D341Med (cell line): ENCODE results near the gene HRH1.
A peak's percentile ranks its signal among the peaks of the same experiment; 100 is the strongest.
"Not testable (repeated sequence)": the region's sequence is repeated elsewhere in the genome, so short reads cannot be mapped to it uniquely, and the experiment has no call there.

Experiments
- DNase-seq: peaks from one replicate; pipeline ENCODE4 v3.0.0; 2012; ENCODE audit warnings: low spot score

Gene HRH1

DNA sequence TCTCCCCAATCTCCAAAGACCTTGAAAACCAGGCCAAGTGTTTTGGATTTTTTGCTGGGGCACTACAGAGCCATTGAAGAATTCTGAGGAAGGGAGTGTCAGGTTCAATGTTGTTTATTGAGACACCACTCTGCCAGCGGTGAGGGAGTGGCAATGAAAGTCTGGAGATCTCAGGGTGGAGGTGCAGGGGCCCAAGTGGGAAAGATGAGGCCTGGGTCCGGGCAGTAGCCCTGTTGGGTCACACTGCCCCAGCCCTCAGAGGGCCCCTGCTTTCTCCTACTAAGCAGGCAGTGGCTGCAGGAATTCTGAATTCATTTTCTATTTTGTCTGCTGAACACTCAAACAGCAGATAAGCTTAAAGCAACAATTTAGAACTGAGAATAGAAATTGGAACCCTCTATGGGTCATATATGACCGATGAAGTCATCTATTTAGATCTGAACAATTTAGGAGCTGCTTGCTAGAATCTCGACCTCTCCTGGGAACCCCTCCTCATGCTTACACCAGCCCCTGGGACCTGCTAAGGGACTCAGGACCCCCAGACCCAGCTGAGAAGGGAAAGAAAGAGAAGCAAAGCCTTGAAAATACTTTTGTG lies 17.9 kb downstream of the HRH1 start:
- no peak for DNase-seq

DNA sequence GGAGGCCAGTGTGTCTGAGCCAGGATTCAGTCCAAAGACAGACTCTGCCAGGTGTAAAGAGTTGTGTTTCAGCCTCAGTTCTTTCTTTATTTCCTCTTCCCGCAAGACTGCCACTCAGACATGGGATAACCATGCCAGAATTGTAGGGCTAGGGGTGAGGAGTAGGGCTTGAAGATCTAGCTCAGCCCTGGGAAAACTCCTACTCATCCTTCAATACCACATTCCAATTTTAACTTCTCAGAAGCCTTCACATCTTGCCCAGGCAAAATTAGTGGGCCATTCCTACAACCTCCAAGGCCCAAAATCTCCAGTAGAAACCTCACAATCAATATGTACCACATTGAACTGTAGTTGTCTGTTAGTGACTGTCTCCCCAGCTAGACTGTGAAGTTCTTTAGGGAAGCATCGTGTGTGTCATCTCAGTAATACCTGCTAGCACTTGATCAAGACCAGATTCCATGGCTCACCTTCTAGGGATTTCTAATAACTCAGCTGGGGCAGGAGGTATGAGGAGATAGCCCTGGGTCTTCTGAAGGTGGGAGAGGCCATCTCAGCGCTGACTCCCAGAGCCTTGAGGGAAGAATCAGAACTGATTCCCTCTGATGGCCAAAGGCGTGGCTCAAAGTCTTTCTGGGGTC lies 19.7 kb downstream of the HRH1 start:
- no peak for DNase-seq

DNA sequence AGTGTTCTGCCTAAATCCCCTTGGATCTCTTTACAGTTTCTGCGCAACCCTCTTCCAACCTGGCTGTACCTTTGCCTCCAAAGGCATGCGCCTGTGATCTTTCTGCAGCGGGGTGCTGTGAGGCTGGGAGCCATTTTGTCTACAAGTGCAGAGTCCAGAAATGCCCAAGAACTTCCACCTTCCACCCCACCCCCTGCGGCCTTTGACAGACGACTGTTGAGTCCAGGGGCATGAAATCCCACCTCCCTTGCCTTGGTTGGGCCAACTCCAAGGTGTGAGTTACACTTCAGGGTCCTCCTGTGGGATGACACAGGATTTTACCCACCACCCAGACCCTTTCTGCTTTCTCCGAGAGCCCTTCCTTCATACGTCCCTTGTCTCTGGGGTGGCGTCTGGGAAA lies 24.1 kb downstream of the HRH1 start:
- no peak for DNase-seq

DNA sequence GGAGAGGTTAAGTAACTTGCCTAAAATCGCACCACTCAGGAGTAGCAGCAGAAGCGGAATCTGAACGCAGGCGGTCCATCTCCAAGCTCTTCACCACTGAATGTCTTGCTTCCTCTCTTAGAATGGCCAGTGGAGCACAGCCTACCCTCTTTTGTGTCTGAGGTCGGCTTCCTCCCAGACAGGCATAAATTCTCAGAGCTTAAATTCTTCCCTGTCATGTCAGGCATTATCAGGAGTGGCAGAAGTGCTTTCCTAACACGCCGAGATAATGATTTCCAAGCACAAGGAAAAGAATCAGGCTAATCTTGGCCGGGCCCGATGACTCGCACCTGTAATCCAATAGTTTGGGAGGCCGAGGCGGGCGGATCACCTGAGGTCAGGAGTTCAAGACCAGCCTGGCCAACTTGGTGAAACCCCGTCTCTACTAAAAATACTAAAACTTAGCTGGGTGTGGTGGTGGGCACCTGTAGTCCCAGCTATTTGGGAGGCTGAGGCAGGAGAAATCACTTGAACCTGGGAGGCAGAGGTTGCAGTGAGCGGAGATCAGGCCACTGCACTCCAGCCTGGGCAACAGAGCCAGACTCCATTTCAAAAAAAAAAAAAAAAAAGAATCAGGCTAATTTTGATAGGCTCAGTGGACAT lies 30.2 kb downstream of the HRH1 start:
- DNase-seq, result not testable (repeated sequence)

DNA sequence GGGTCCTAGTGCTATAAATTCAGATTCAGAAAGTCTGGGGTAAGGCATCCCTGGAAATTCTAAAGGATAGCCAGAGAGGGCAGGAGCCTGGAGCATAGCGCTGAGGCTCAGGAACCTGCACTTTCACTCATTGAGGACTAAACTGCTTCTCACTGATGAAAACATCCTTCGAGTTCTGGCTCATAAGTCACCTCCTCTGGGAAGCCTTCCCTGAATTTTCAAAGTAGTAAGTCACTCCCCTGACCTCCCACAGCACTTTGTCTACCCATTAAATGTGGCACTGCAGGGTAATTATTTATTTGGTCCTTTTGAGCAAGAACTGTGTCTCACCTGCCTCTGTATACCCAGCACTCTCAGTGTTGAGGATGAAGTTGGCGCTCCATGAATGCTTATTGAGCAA lies 30.9 kb downstream of the HRH1 start:
- no peak for DNase-seq

DNA sequence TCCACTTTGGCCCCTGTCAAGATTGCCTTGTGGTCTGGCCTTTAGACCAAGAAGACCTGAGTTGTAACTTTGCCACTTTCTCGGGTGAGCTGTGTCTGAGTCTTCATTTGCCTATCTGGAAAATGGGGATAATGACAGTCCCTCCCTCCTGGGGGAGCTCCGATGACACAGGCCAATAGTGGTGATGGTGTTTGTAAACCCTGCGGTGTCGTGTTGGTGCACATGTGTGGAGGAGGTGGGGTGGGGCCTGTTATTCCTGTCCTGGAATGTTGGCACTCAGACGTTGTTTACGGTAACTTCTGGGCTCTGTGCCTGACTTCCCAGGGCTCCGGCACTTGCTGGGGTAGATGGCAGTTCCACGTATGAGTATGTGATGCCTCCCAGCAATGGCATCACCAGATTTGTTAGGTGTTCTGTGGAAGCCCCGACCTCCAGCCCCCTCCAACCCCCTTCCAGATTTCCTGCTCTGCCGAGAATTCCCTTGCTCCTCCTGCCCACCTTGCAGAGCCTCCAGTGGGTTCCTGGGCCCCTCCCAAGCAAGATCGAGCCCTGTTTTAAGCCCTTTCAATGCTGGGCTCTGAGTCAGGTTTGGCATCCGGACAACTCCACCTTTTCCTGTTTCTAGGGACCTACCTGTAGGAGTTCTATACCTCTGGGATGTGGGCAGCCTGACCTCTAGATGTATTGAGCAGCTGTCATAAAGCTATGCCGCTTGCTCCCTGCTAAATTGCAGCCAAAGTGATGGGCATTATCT lies 31.4 kb downstream of the HRH1 start:
- DNase-seq, result no peak

DNA sequence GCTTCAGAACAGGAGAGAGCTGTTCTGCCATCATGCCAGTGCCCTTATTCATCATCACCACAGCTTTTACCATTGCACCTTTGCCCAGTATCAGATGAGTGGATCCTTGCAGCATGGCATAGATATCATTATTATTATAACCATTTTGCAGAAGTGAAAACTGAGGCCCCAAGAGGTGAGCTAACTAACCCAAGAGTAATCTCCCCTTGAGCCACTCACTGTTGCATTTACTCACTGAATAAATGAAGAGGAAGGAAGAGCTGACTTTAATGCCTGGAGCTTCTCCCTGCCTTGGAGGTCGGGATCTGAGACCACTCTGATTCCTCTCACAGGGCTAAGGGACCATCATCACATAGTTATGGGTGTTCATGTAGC lies 32.0 kb downstream of the HRH1 start:
- DNase-seq, result no peak

DNA sequence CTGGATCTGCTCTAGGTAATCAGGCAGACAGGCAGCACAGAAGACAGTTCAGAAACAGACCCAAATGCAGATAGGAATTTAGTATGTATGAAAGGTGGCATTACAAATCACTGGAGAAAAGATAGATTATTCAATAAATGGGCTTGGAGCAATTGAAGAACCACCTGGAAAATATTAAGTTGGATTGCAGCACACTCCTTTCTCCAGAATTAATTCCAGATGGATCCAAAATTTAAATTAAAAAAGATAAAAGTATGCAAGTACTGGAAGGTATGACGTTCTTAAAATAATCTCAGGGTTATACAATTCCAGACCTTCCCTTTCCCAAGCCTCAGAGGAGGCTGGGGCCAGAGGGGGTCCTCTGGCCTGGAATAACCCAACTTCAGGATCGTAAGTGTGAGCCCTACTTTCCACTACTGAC lies 32.5 kb downstream of the HRH1 start:
- DNase-seq, result no peak

DNA sequence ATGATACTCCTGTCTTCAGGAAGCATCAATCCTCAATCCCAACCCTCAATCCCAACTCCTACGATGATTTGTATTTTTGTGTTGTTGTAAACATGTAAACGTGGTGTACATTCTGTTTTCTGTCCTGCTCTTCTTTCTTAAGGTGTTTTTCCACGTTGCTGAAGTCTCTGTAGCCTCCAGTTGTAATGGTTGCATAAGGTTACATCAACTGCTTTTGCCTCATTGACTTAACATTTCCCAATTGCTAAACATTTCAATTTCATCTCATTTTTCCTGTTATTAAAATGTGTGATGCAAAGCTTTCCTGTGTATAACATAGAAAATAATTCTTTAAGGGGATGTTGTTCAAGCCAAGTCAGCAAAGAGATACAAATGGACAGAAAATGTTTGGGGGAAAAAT lies 33.4 kb downstream of the HRH1 start:
- no peak for DNase-seq

DNA sequence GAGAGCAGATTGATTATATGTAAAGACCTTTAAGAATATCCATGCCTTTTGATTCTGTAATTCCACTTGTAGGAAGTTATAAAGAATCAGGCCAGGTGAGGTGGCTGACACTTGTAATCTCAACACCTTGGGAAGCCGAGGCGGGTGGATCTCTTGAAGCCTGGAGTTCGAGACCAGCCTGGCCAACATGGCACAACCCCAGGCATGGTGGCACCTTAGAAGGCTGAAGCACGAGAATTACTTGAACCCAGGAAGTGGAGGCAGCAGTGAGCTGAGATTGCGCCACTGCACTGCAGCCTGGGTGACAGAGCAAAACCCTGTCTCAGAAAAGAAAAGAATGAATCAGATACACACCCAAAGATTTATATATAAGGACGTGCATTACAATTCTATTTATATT lies 33.9 kb downstream of the HRH1 start:
- no peak for DNase-seq

DNA sequence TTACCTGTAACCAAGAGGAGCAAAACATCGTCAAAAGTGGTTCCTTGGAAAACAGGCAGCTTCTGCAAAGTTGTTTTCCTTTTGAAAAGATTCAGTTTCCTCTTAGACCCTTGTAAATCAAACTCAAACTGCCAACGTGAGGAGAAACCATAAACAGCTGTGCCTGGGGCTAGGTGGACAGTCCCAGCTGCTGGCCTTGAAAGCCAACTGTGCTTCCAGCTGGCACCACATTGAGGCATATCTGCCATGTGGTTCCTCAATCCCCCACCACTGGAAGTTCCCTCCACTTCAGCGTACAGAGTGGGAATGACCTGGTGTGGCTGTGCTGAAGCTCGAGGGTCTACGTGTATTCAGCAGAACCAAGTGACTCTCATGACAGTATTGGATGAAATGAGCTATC lies 40.9 kb downstream of the HRH1 start:
- DNase-seq, result no peak

DNA sequence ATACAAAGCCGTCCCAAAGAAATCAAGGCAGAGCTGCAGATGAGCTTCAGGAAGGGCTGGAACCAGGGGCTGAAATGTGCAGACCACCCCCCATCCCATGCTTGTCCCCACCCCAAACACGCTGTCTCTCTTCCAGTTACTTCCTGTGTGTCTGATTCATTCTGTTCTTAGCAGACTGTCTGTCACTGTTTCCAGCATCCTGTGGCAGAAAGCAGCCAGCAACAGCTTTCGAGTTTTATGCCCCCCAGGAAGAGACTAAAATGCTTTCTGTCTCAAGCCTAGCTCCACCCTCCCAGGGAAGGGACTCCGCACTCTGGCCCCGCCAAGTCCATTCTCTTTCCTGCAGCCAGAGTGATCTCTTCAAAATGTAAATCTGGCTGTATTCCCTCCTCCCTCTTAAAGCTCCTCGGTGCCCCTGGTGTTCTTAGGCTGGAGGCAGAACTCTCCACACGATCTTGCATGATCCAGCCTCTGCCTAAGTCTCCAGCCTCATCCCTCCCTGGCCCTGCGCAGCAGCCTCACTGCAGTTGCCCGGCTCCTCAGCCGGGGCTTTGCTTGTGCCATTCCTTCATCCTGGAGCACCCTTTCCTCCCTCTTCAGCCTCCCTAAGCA lies 41.5 kb downstream of the HRH1 start:
- no peak for DNase-seq

DNA sequence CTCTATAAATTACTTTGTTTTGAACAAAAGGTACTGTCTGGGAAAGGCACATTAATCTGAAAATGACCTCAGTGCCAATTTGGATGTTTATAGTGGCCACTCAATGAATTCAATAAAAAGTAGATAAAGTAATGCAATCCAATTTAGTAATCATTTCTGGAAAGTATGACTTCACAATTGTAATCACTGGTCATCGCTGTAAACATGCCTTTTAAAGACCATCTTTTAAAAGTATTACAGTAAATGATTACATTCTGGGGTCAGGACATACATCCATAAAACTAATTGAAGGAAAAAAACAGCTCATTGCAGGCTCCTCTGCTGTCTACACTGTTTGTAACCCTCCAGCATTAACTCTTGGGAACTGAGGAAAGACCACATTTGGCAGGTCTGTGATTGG lies 43.2 kb downstream of the HRH1 start:
- DNase-seq, result no peak

DNA sequence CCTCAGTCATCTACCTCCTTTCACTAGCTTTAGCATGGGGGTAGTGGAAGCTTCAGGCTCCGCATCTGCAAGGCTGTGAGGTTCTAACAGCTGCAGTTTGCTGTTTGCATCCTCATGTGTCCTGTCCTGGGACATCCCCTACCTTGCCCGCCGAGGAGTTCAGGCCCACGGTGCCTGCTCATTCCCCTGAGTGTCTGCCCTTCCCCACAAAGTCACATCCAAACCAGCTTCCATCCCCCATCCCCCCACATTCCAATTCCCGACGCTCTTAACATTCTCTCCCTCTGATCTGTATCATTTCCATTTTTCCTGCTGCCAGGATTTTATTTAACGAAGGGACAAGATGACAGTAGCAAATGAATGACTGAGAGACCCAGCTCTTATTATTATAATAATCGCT lies 43.8 kb downstream of the HRH1 start:
- DNase-seq, result no peak

DNA sequence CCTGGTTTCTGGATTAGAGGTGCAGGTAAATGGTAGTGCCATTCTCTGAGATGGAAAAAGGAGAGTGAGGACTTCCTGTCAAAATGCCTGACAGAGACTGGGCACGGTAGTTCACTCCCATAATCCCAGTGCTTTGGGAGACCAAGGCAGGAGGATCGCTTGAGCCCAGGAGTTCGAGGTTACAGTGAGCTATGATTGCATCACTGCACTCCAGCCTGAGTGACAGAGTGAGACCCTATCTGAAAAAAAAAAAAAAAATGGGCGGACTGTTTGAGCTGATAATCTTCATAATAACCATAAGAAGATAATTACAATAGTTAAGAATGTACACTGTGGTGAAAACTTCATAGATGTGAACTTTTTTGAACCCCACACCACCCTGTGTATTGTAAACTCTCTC lies 44.2 kb downstream of the HRH1 start:
- DNase-seq, result no peak

DNA sequence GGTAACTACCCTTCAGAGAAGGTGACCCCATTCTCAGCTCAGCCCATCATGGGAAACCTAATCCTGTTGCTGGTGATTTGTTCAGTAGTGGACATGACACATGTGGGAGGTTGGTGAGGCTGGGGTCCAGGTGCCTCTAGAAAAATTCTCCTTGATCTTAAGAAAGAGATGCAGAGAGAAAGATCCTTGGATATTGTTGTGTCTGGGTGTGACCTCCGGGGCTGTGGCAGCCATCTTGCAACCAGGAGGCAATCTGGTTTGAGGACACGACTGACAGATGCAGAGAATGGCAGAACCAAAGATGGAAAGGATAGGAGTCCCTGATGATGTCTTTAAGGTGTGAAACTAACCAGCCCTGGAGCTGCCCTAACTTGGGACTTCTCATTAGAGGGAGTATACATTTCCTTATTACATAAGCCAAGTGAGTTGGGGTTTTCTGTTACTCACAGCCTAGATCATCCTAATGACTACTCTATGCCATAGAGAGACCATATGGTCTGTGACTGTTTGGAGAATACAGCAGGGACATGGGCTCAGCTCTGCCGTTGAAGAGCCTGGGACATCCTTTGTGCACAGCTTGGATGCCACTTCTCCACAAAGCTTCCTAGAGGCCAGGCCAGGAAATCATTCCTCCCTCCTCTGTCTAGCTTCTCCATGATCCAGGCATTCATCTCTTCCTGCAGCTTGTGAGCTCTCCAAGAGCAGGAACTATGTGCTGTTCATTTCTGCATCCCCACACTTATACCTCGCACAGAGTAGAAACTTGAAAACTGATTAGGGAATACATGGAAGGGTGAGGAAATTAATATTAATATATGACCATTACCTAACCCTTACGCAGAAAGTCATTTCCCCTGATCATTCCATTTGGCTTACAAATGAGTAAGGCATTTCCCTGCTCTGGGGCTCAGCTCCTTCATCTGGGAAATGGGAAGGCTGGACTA lies 45.9 kb downstream of the HRH1 start:
- no peak for DNase-seq

DNA sequence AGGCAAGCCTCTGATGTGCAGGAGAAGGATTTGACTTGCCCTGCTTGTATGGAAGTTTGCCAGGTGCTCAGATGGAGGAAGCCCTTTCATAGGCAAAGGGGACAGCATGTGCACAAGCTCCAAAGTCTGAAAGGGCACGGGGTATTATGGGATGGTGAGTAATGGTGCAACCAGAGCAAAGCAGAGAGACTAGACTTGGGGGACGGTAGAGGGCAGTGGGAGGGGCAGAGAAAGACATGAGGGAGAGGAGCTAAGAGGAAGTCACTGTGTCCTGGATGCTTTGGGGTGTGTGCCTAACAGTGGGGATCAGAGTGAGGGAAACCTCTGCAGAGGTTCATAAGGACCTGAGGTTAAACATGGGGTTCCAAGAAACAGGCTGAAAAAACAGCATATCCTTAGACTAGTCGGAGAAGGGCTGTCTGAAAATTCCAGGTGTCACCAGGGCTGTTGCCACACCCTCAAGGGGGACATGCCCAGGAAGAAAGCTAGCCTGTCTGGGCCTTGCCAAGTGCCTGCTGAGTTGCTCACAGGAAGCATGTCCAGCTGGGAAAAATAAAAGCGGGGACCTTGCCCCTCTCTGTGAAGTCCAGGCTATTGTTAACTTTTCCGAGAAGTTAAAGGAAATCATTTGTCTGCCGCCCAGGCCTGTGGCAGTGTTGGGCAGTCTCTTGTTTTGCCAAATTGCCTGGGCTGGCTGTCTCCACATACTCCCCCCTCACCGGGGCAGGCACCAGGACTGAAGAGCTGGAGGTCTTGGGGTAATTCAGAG lies 47.1 kb downstream of the HRH1 start:
- DNase-seq, result no peak

DNA sequence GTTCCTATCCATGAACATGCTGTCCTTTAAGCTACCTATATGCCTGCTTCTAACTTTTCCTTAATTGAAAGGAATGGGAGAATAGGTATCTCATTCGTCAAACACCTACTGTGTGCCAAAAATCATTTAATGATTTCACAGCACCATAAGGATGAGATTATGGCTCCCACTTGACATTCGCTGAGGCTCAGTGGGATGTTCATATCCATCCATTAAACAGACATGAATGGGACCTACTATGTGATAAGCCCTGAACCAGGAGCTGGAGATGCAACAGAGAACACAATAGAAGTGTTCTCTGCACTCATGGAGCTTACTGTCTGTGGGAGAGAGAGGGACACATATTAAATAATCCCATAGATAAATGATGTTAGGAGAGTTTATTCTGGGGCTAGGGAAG lies 49.7 kb downstream of the HRH1 start:
- no peak for DNase-seq

DNA sequence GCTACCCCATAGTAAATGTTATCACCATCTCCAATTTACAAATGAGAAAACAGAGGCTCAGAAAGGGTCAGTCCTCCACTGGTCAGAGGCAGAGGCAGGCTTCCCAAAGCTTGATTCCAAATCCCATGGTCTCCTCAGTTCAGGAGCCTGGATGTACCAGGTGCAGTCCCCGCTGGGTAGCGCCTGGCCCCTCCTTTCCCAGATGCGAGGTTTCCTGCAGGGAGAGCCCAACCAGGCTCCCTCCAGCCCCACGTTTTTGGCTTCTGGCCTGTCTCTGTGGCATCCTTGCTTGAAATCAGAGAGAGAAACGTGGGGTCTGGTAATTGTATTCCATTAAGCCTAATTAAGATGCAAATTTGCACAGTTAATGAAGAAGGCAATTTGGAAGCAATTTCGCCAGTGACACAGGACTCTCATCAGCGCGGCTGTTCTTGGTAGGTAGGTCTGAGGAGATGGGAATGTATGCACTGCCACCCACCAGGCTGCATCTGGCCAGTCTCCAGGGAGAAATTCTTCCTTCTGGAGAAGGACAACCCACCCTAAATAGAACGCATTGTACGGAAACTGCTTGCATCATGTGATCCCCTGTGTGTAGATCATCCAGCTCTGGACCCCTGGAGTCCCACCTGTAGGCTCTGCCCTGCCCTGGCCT lies 50.5 kb downstream of the HRH1 start:
- DNase-seq, result no peak

DNA sequence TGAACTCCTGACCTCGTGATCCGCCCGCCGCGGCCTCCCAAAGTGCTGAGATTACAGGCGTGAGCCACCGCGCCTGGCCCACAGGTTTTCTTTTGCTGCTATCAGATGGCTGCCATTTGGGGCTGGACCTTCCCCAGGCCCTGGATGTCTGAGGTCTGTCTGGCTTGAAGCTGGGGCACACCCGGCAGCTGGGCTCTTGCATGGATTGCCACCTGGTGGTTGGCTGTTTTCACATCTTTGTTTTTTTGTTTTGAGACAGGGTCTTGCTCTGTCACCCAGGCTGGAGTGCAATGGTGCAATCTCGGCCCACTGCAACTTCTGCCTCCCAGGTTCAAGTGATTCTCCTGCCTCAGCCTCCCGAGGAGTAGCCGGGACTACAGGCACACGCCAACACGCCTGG lies 51.6 kb downstream of the HRH1 start:
- DNase-seq, result peak; percentile 54
